GM21526 (cell line): ENCODE data around the gene ZBTB18.

Experiments
- ATAC-seq: cut with Tn5 transposase; IDR thresholded peaks from one replicate; pipeline ENCODE4 v1.9.1; 2021; ENCODE audit warnings: moderate library complexity; ENCODE audit not compliant: unreplicated experiment, low FRiP score

The ZBTB18 gene

GRCh38 chr1:244104309-244105060 is 53.4 kb downstream of the ZBTB18 start:
- ATAC-seq: no peak

- ATAC-seq: no peak
Measured at GRCh38 chr1:244106176-244106575, 55.1 kb downstream of the ZBTB18 start.
